A673 (cell line): ENCODE measurements around the gene SBK2. TPM values are rescaled to one million over a fixed set of nuclear protein-coding genes. Genes with fewer than 3 reads are reported as not detected.
"Not testable (repeated sequence)": the region's sequence is repeated elsewhere in the genome, so short reads cannot be mapped to it uniquely, and the experiment has no call there.

ENCODE experiments used
- BruUV-seq: library from RNA; stranded (reverse); fragments of 400-500 nt; replicated peaks from 2 replicates; lab custom pipeline; 2021; lab: Mats Ljungman, UMichigan
- CTCF ChIA-PET: fragments of 300-600 bp; sonication (Branson Sonifier 250); formaldehyde crosslinking; loops from one replicate; lab custom pipeline; 2022; ENCODE audit warnings: antibody characterized with exemption; lab: Charles Lee
- POLR2A ChIA-PET: fragments of 300-600 bp; sonication (Branson Sonifier 250); formaldehyde crosslinking; loops from one replicate; lab custom pipeline; 2022; ENCODE audit warnings: antibody characterized with exemption; ENCODE audit not compliant: low non-redundant PET; lab: Charles Lee
- DNase-seq: peaks from one replicate; pipeline ENCODE4 v3.0.0-alpha.2; 2015; ENCODE audit warnings: low spot score
- H3K27ac ChIP-seq: fragments of 200-600 bp; sonication (generic); 2 replicates; pipeline ENCODE4 v1.5.1; 2016; ENCODE audit warnings: mixed run types, low read depth, mild to moderate bottlenecking, mixed read lengths, antibody characterized with exemption, low read length; ENCODE audit not compliant: poor library complexity, severe bottlenecking
- H3K27me3 ChIP-seq: fragments of 200-600 bp; sonication (generic); replicated peaks from 2 replicates; pipeline ENCODE4 v1.6.1; 2017; ENCODE audit warnings: mixed run types, low read depth, mild to moderate bottlenecking, mixed read lengths, antibody characterized with exemption, low read length; ENCODE audit not compliant: insufficient read depth, poor library complexity
- H3K36me3 ChIP-seq: fragments of 200-600 bp; sonication (generic); 2 replicates; pipeline ENCODE4 v1.6.1; 2016; ENCODE audit warnings: mixed run types, mild to moderate bottlenecking, mixed read lengths, antibody characterized with exemption, low read length; ENCODE audit not compliant: insufficient read depth, poor library complexity, severe bottlenecking
- H3K4me1 ChIP-seq: fragments of 200-600 bp; sonication (generic); 2 replicates; pipeline ENCODE4 v1.6.1; 2017; ENCODE audit warnings: mixed run types, mild to moderate bottlenecking, mixed read lengths, antibody characterized with exemption, low read length; ENCODE audit not compliant: insufficient read depth, poor library complexity, severe bottlenecking
- H3K4me3 ChIP-seq: fragments of 200-600 bp; sonication (generic); 2 replicates; pipeline ENCODE4 v1.5.1; 2016; ENCODE audit warnings: low read depth, mixed run types, mild to moderate bottlenecking, mixed read lengths, low read length; ENCODE audit not compliant: poor library complexity, severe bottlenecking
- H3K9me3 ChIP-seq: fragments of 200-600 bp; sonication (generic); 2 replicates; pipeline ENCODE4 v1.6.1; 2016; ENCODE audit warnings: mixed run types, low read depth, mild to moderate bottlenecking, mixed read lengths, antibody characterized with exemption, low read length; ENCODE audit not compliant: poor library complexity, severe bottlenecking
- CTCF ChIP-seq: fragments of 300-800, 200-600 bp; sonication (generic); conservative IDR thresholded peaks from 2 replicates; pipeline ENCODE4 v1.5.1; 2017; ENCODE audit warnings: low read depth, mild to moderate bottlenecking, antibody characterized with exemption, low read length, moderate library complexity, mixed read lengths
- EZH2 ChIP-seq: fragments of 200-600 bp; sonication (generic); IDR thresholded peaks from 2 replicates; pipeline ENCODE4 v1.6.1; 2017; ENCODE audit warnings: borderline replicate concordance, low read depth, mild to moderate bottlenecking, mixed read lengths, antibody characterized with exemption, low read length; ENCODE audit not compliant: poor library complexity, severe bottlenecking
- intact Hi-C: fragments of 100-400 bp; cut with micrococcal nuclease; formaldehyde crosslinking; loops from one replicate; pipeline ENCODE4 v1.10.0; 2022; ENCODE audit not compliant: unreplicated experiment
- total RNA-seq: library from RNA; stranded (reverse); gene quantifications from 2 replicates; pipeline ENCODE4 v1.2.3, GENCODE V29; 2021

Gene SBK2
- total RNA-seq, 1 experiment from 2014 or later = not detected

GRCh38 chr19:55498246-55498840 lies 38.6 kb downstream of the SBK2 start:
- intact Hi-C loops = no loop called here
- Histone ChIP-seq H3K36me3 (no peaks in the 10 kb centered on the region), H3K4me3 (no peak overlapping the region), H3K4me1 (peaks cover 4% of the 10 kb centered on the region), H3K9me3 (no peaks in the 10 kb centered on the region), H3K27me3 (no peaks in the 10 kb centered on the region), H3K27ac (no peak overlapping the region)
- no TSS peak for BruUV-seq
- DNase-seq = no peak
- ChIA-PET CTCF (no interaction called here), POLR2A (no interaction called here)
- TF ChIP-seq CTCF = no peak
- no peak for TF ChIP-seq EZH2

- no TSS peak for BruUV-seq
- Histone ChIP-seq H3K27ac (no peak overlapping the region), H3K36me3 (no peaks in the 10 kb centered on the region), H3K4me1 (peaks cover 4% of the 10 kb centered on the region), H3K9me3 (no peaks in the 10 kb centered on the region), H3K4me3 (no peak overlapping the region), H3K27me3 (no peaks in the 10 kb centered on the region)
- ChIA-PET CTCF (no interaction called here), POLR2A (no interaction called here)
- intact Hi-C loops = no loop called here
- TF ChIP-seq EZH2 = no peak
- no peak for TF ChIP-seq CTCF
- DNase-seq = no peak
Observed at GRCh38 chr19:55497763-55498162, 39.2 kb downstream of the SBK2 start.

- H3K4me1 ChIP-seq, H3K4me3 ChIP-seq, H3K27me3 ChIP-seq, H3K9me3 ChIP-seq, BruUV-seq, H3K27ac ChIP-seq, DNase-seq, CTCF ChIA-PET, POLR2A ChIA-PET, intact Hi-C loops, H3K36me3 ChIP-seq: not testable (repeated sequence)
Observed at GRCh38 chr19:55496820-55497219, 40.1 kb downstream of the SBK2 start.

GRCh38 chr19:55495646-55496349 lies 41.1 kb downstream of the SBK2 start:
- DNase-seq = no peak
- intact Hi-C loops = no loop called here

More at GRCh38 chr19:55495646-55496349, 41.1 kb downstream of the SBK2 start:
- Histone ChIP-seq H3K9me3 (no peaks in the 10 kb centered on the region), H3K27me3 (no peaks in the 10 kb centered on the region), H3K36me3 (no peaks in the 10 kb centered on the region), H3K27ac (no peak overlapping the region), H3K4me3 (no peak overlapping the region), H3K4me1 (peaks cover 4% of the 10 kb centered on the region)
- POLR2A ChIA-PET = no interaction called here
- TF ChIP-seq EZH2 = no peak
- no peak for TF ChIP-seq CTCF
- BruUV-seq = no TSS peak
- CTCF ChIA-PET = no interaction called here
